Ovary (tissue), 3 donors: ENCODE measurements around the gene IFNAR2.

Experiments
- POLR2A ChIP-seq: fragments of 450-650 bp; IDR thresholded peaks from one replicate; pipeline ENCODE4 v1.6.1; 2017; ENCODE audit warnings: antibody characterized with exemption, mild to moderate bottlenecking, moderate library complexity
- TF ChIP-seq, protein P1 (sequence below), 3 donors: fragments of 450-650 bp in 2 of 3; fragments of 200-600 bp in 1 of 3; IDR thresholded peaks; one replicate each; pipeline versions ENCODE4 v1.5.1 to v1.8.0; 2016 to 2022; ENCODE audit warnings: antibody characterized with exemption in 3 of 3, mild to moderate bottlenecking in 1 of 3
- donor health status: DM: no; HTN: no; CAD: no.

DNA sequence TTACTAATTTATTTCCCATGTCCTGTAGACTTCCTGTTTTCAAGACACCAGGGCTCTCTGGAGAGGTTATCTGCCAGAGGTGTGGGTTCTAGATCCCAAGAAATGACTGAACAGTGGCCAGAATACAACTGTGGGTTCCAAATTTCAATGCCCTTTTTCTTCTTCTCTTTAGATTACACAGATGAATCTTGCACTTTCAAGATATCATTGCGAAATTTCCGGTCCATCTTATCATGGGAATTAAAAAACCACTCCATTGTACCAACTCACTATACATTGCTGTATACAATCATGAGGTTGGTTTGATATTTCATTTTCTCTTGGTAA lies 15.0 kb downstream of the IFNAR2 start:
- no peak for TF ChIP-seq POLR2A
- TF ChIP-seq, protein P1, sequence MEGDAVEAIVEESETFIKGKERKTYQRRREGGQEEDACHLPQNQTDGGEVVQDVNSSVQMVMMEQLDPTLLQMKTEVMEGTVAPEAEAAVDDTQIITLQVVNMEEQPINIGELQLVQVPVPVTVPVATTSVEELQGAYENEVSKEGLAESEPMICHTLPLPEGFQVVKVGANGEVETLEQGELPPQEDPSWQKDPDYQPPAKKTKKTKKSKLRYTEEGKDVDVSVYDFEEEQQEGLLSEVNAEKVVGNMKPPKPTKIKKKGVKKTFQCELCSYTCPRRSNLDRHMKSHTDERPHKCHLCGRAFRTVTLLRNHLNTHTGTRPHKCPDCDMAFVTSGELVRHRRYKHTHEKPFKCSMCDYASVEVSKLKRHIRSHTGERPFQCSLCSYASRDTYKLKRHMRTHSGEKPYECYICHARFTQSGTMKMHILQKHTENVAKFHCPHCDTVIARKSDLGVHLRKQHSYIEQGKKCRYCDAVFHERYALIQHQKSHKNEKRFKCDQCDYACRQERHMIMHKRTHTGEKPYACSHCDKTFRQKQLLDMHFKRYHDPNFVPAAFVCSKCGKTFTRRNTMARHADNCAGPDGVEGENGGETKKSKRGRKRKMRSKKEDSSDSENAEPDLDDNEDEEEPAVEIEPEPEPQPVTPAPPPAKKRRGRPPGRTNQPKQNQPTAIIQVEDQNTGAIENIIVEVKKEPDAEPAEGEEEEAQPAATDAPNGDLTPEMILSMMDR (IDR thresholded peaks at IDR 0.05) = no peak
